Adrenal gland (tissue), 5 donors: ENCODE measurements around the gene AHR.

Source experiments
- POLR2A ChIP-seq, 2 donors: fragments of 450-650 bp; IDR thresholded peaks; one replicate each; pipeline ENCODE4 v1.6.1; 2017; ENCODE audit warnings: antibody characterized with exemption in 2 of 2, mild to moderate bottlenecking in 2 of 2, moderate library complexity in 1 of 2
- TF ChIP-seq, protein P1 (sequence below), 6 experiments: fragments of 450-650 bp in 4 of 6; fragments of 200-600 bp in 2 of 6; sonication (generic) in 1 of 6; IDR thresholded peaks; 1 replicate in 5 of 6; 2 replicates in 1 of 6; pipeline versions ENCODE4 v1.5.1 to v1.8.0; 2016 to 2021; ENCODE audit warnings: antibody characterized with exemption in 6 of 6, mild to moderate bottlenecking in 2 of 6, moderate library complexity in 1 of 6
- donor health status: DM: no; HTN: no; CAD: no.

DNA sequence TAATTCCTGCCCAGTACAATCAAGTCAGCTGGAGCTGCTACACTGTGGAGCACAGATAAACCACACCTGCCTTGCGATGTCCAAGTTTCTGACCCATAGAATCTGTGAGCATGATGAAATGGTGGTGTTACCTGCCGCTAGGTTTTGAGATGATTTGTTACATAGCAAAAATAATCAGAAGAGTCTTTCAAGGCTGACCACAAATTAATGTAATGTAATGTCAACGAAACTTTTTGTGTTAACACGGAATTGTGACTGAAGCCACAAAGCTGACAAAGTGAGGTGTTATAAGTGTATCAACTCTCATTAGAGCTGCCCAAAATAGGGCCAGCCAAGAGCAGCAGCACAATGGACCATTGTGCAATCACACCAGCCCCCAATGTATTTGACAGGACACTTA lies 75.7 kb downstream of the AHR start:
- TF ChIP-seq, protein P1, sequence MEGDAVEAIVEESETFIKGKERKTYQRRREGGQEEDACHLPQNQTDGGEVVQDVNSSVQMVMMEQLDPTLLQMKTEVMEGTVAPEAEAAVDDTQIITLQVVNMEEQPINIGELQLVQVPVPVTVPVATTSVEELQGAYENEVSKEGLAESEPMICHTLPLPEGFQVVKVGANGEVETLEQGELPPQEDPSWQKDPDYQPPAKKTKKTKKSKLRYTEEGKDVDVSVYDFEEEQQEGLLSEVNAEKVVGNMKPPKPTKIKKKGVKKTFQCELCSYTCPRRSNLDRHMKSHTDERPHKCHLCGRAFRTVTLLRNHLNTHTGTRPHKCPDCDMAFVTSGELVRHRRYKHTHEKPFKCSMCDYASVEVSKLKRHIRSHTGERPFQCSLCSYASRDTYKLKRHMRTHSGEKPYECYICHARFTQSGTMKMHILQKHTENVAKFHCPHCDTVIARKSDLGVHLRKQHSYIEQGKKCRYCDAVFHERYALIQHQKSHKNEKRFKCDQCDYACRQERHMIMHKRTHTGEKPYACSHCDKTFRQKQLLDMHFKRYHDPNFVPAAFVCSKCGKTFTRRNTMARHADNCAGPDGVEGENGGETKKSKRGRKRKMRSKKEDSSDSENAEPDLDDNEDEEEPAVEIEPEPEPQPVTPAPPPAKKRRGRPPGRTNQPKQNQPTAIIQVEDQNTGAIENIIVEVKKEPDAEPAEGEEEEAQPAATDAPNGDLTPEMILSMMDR (IDR thresholded peaks at IDR 0.05), result no peak
- no peak for TF ChIP-seq POLR2A (IDR thresholded peaks at IDR 0.05)
